CD4-positive, alpha-beta T cell treated with Interleukin-1 beta for 1 hour (primary cell): ENCODE measurements around the gene NBEAL2.

Experiments used
- DNase-seq, 2 donors: peaks; one replicate each; pipeline ENCODE4 v3.0.0-alpha.2; 2020 to 2022

NBEAL2 gene

GRCh38 chr3:46965151-46965550, 14.3 kb upstream of the NBEAL2 start:
- DNase-seq = peak in 1 of 2 donors; percentile 55

- DNase-seq = no peak
Observed at GRCh38 chr3:46966811-46967210, 12.7 kb upstream of the NBEAL2 start.

- DNase-seq = no peak
Observed at GRCh38 chr3:46968783-46969428, 10.6 kb upstream of the NBEAL2 start.

GRCh38 chr3:46970391-46971091, 8.9 kb upstream of the NBEAL2 start:
- DNase-seq = no peak

- DNase-seq = no peak
Observed at GRCh38 chr3:46971151-46971550, 8.3 kb upstream of the NBEAL2 start.

GRCh38 chr3:46971742-46972141, 7.7 kb upstream of the NBEAL2 start:
- no peak for DNase-seq

GRCh38 chr3:46972396-46972795, 7.1 kb upstream of the NBEAL2 start:
- no peak for DNase-seq

GRCh38 chr3:46974421-46975171, 4.9 kb upstream of the NBEAL2 start:
- DNase-seq = peak in 1 of 2 donors; percentile 22

GRCh38 chr3:46976326-46977190, 2.9 kb upstream of the NBEAL2 start, which contains the start of gene CCDC12:
Gene CCDC12, minus strand, starts transcription at chr3:46976745. Its CDS starts 13 bp downstream, at chr3:46976732.
- peak; percentile 98 for DNase-seq

- no peak for DNase-seq
Observed at GRCh38 chr3:46977811-46978195, 1.7 kb upstream of the NBEAL2 start.

GRCh38 chr3:46978381-46978780, 1.1 kb upstream of the NBEAL2 start:
- no peak for DNase-seq

GRCh38 chr3:46979958-46980497, 562 bp downstream of the NBEAL2 start:
- no peak for DNase-seq

GRCh38 chr3:46981932-46982471, 2.5 kb downstream of the NBEAL2 start:
- DNase-seq = no peak

GRCh38 chr3:46982546-46982945, 3.1 kb downstream of the NBEAL2 start:
- no peak for DNase-seq

GRCh38 chr3:46984591-46985459, 5.4 kb downstream of the NBEAL2 start:
- DNase-seq = no peak

- no peak for DNase-seq
Observed at GRCh38 chr3:46985588-46985987, 6.1 kb downstream of the NBEAL2 start.

- no peak for DNase-seq
Observed at GRCh38 chr3:46986055-46986730, 6.7 kb downstream of the NBEAL2 start.

GRCh38 chr3:46986782-46987310, 7.4 kb downstream of the NBEAL2 start:
- no peak for DNase-seq

GRCh38 chr3:46987319-46987742, 7.9 kb downstream of the NBEAL2 start:
- DNase-seq = no peak

- DNase-seq = peak; percentile 90 to 92
Observed at GRCh38 chr3:46987743-46988401, 8.4 kb downstream of the NBEAL2 start.
